Motor neuron (in vitro differentiated cells): Measurements from ENCODE around the gene KCTD10. TPM values are rescaled to one million over a fixed set of nuclear protein-coding genes. Genes with fewer than 3 reads are reported as not detected.

Experiments
- ATAC-seq, 8 experiments: fragments of 200-7000 bp; cut with Tn5 transposase; replicated peaks in 6 of 8; 2 replicates each; pipeline ENCODE4 v1.8.0; 2021; ENCODE audit warnings: mild to moderate bottlenecking in 8 of 8, moderate library complexity in 8 of 8
- H3K27ac ChIP-seq, 2 donors: fragments of 250-450 bp; sonication (Bioruptor Pico); 2 replicates each; pipeline ENCODE4 v1.9.0; 2021; ENCODE audit warnings: antibody characterized with exemption in 2 of 2, mild to moderate bottlenecking in 2 of 2, moderate library complexity in 1 of 2
- H3K4me1 ChIP-seq, 2 donors: fragments of 250-450 bp; sonication (Bioruptor Pico); replicated peaks in 1 of 2; 2 replicates each; pipeline ENCODE4 v1.6.1; 2021; ENCODE audit warnings: antibody characterized with exemption in 2 of 2, mild to moderate bottlenecking in 2 of 2, moderate library complexity in 1 of 2
- H3K4me3 ChIP-seq, 5 donors: fragments of 250-450 bp; sonication (Bioruptor Pico); 2 replicates each; pipeline ENCODE4 v1.9.0; 2021; ENCODE audit warnings: antibody characterized with exemption in 5 of 5, mild to moderate bottlenecking in 5 of 5, moderate library complexity in 4 of 5
- WGBS, 10 experiments: fragments of 450-650 bp; shearing (Covaris generic); methylation state at CpG; one replicate each; pipeline ENCODE4 v1.0.0; 2022; 5-methylcytosine and 5-hydroxymethylcytosine counted together
- in situ Hi-C, 9 experiments: fragments of 400-800 bp; cut with MboI; loops; one replicate each; pipeline ENCODE4 v1.15.0; 2021; ENCODE audit warnings: low sequenced_read_pairs in 9 of 9, low pct_unique_long_range_greater_than_20kb in 2 of 9; ENCODE audit not compliant: unreplicated experiment in 9 of 9
- total RNA-seq, 8 experiments: library from RNA; unstranded; fragments of 300-600 nt; gene quantifications; 2 replicates each; pipeline versions ENCODE4 v1.2.3 to v1.2.4, GENCODE V29; 2022

KCTD10 gene
- 10 to 100 TPM; 21.9 to 53.6 (median 40.2) TPM for total RNA-seq

DNA sequence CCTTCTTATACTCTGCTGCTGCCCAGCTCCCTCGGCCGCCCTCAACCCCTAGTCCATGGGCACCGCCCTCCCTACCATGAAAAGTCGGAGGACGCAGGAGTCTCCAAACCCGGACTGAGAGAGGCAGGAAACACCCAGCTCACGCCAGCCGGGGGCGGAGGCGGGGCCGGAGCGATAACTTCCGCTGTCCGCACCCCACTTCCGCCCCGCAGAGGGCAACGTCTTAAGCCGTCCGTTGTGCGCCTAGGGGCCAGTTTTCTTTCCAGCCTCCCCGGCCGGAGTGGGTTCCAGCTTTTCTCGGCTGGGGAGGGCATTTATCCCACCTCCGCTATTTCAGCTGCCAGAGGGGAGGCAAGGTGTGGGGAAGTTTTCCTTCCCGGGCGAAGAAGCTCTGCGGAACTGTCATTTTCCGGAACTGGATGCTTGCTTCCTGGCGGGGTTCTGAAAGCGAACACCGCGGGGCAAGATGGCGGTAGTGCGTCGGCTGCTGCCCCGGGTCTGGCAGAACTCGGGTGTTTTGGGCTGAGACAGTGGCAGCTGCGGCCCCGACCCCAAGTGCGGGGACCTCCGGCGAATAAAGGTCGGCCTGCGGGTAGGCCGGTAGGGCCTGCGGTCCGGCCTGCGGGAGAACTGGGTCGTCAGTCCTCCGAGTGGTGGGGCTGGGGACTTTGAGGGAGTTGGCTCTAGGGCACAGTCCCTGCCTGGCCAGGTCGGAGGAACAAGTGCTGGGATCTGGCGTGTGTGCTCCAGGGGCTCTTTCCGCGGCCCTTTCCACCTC is at the start of gene KCTD10, which contains the start of gene UBE3B:
KCTD10 (minus strand) TSS at position 116 of the 778 bp plus-strand sequence; CDS start at position 78, 38 bp downstream.
UBE3B (plus strand) TSS at position 450 of the 778 bp plus-strand sequence. CDS start 5,918 bp downstream, outside the sequence.
- Histone ChIP-seq H3K4me1 (peaks cover 10 to 14% of the 10 kb centered on the region in 2 donors), H3K27ac (peak within 1 kb of the TSS; percentile 98), H3K4me3 (peak within 1 kb of the TSS; percentile 62 to 97 (median 93))
- 0 to 14% (median 0%) methylated on average over 1 to 23 of the region's 54 CpGs; no CpG with 5 or more reads in 5 of the 10 experiments for WGBS, 10 experiments
- peak; percentile 91 to 99 (median 98) for ATAC-seq
- in situ Hi-C loops, result loop anchor here in 1 of 9 experiments (10.0 kb wide), 1 partner anchor 53 kb away; no protein-coding TSS in a partner anchor

GRCh38 chr12:109525279-109525585 is 48.1 kb upstream of the KCTD10 start:
- in situ Hi-C loops, result no loop called here
- ATAC-seq, result no peak
- 83 to 100% (median 100%) methylated on average over 1 to 3 of the region's 3 CpGs; no CpG with 5 or more reads in 5 of the 10 experiments for WGBS, 10 experiments
- peaks cover 0 to 9% of the 10 kb centered on the region in 2 donors for H3K4me1 ChIP-seq
- H3K4me3 ChIP-seq, result no peak overlapping the region
- no peak overlapping the region for H3K27ac ChIP-seq

GRCh38 chr12:109524466-109525278 is 47.6 kb upstream of the KCTD10 start:
- no peak for ATAC-seq
- no peak overlapping the region for H3K27ac ChIP-seq
- no peak overlapping the region for H3K4me3 ChIP-seq
- H3K4me1 ChIP-seq, result peaks cover 0 to 4% of the 10 kb centered on the region in 2 donors
- 50 to 100% (median 93%) methylated on average over 2 to 14 of the region's 26 CpGs; no CpG with 5 or more reads in 5 of the 10 experiments for WGBS, 10 experiments
- in situ Hi-C loops, result no loop called here

DNA sequence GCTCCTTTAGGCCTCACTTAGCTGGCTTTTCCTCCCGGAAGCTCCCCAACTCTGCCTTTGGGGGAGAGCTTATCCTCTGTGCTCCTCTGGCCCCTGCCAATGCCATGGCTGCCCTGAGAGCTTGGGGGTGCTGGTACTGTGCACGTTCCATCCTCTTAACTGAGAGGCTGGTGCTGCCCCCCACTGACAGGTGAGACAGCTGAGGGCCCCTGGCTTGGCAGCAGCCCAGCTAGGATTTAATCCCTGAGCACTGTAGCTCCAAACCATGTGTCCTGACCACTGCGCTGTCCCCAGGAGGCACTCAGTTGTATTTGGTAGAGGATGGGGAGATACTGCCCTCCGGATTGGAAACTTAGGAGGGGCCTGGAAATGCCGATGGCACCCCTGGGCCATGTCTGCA is 46.4 kb upstream of the KCTD10 start:
- H3K27ac ChIP-seq, result no peak overlapping the region
- in situ Hi-C loops, result no loop called here
- no peak overlapping the region for H3K4me3 ChIP-seq
- WGBS, 10 experiments, result 75 to 100% (median 90%) methylated on average over 1 to 2 of the region's 5 CpGs; no CpG with 5 or more reads in 5 of the 10 experiments
- H3K4me1 ChIP-seq, result peaks cover 0 to 8% of the 10 kb centered on the region in 2 donors
- ATAC-seq, result no peak

DNA sequence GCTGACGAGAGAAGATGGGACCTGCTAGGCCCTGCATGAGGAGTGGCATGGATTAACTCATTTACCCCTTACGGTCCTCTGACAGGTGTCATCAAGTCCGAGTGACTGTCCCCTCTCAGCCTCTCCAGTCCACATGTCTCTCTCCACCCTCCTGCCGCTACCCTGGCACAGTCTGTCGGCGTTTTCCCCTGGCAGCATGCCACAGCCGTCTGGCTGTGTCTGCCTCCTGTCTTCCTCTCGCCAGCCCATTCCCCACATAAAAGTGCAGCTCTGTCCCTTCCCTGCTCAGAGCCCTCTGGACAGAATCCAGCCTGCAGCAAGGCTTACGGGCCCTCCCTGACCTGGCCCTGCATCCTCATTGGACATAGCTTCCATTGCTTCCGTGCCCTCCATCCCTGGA is 46.0 kb upstream of the KCTD10 start:
- Histone ChIP-seq H3K27ac (no peak overlapping the region), H3K4me1 (peaks cover 0 to 8% of the 10 kb centered on the region in 2 donors)
- in situ Hi-C loops, result no loop called here

DNA sequence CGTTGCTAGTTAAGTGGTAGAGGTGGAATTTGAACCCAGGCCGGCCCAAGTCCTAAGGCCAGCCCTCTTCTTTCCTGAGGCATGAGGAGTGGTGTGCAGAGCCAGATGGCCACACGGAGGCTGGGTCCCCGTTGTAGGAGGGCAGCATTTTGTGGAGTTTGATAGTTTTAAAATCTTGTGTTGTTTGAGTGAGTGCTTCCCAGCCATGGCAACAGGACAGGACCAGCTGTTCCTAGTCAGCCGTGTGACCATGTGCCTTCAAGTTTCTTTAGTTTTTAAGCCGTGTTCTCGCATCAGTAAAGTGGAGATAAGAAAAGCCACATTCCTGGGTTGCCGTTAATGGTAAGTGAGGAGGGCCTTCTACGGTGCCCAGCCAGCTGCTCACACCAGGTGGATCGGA is 44.7 kb upstream of the KCTD10 start:
- no peak overlapping the region for H3K27ac ChIP-seq
- in situ Hi-C loops, result no loop called here
- ATAC-seq, result no peak
- no peak overlapping the region for H3K4me3 ChIP-seq
- WGBS, 10 experiments, result 40 to 100% (median 86%) methylated on average over 1 to 7 of the region's 10 CpGs; no CpG with 5 or more reads in 1 of the 10 experiments
- peaks cover 0 to 8% of the 10 kb centered on the region in 2 donors for H3K4me1 ChIP-seq

More for the DNA sequence above, 46.0 kb upstream of the KCTD10 start:
- no peak overlapping the region for H3K4me3 ChIP-seq
- no peak for ATAC-seq
- 92 to 100% (median 94%) methylated on average over 1 to 3 of the region's 10 CpGs; no CpG with 5 or more reads in 7 of the 10 experiments for WGBS, 10 experiments

GRCh38 chr12:109519787-109520186 is 42.7 kb upstream of the KCTD10 start:
- WGBS, 10 experiments, result 87 to 100% (median 89%) methylated on average over 1 to 3 of the region's 6 CpGs; no CpG with 5 or more reads in 5 of the 10 experiments
- no peak overlapping the region for H3K4me3 ChIP-seq
- in situ Hi-C loops, result no loop called here
- H3K4me1 ChIP-seq, result peaks cover 0 to 8% of the 10 kb centered on the region in 2 donors
- ATAC-seq, result no peak
- no peak overlapping the region for H3K27ac ChIP-seq

DNA sequence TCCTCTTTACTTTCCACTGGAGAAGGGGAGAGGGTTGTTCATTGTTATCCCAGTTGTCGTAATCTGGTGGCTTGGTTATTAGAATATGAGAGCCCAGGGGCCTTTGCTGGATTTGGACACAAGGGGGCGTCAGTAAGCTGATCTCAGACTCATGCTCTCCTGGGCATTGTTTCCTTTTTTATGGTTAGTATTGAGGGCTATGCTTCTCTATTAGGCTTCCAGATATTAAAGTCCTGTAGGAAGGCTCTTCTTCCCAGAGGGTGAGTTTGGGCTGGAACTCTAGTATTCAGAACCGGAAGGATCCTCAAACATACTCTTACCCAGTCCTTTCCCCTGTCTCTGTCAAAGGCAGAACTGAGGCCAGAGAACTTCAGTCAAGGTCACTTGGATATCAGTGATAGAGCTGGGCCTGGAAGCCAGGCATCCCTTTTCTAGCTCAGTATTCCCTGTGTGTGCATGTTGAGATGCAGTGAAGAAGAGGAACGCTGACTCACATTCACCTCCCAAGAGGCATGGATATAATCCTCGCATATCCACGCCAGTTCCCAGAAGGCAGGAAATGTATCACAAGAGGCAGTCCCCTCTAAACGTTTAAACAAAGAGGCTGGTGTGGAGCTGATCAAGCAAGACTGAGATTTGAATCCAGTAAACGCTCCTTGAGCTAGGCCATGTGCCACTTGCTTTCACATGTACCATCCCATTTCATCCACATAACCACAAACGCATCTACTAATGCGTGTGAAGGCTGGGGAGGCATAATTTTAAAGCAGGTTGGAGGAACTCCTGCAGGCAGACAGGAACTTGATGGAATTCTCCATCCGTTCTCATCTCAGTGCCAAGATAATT is 41.9 kb upstream of the KCTD10 start:
- WGBS, 10 experiments, result 0 to 86% (median 31%) methylated on average over 1 to 8 of the region's 11 CpGs
- Histone ChIP-seq H3K4me1 (peaks cover 0 to 8% of the 10 kb centered on the region in 2 donors), H3K27ac (peak overlapping the region in 1 of 2 donors; percentile 13), H3K4me3 (no peak overlapping the region)
- in situ Hi-C loops, result no loop called here
- peak; percentile 83 to 95 (median 92) for ATAC-seq

DNA sequence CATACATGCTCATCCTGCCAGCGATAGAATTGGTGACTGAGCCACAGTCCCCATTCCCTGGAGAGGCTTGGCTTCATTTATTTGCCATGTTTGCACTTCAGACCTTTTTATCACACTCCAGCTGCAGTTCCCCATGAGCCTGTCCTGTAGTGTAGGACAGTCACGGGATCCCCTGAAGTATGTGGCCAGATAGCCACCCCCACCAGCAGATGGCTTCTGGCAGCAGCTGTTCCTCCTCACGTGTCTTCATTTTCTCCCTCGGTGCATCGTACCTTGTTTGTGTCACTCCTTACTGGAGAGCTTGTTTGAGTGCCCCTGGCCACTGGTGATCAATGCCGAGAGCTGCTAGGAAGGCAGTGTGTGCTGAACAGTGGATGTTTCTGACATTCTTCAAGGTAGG is 40.5 kb upstream of the KCTD10 start:
- Histone ChIP-seq H3K4me3 (no peak overlapping the region), H3K27ac (no peak overlapping the region), H3K4me1 (peaks cover 0 to 8% of the 10 kb centered on the region in 2 donors)
- WGBS, 10 experiments, result 66 to 100% (median 75%) methylated on average over 1 to 6 of the region's 6 CpGs; no CpG with 5 or more reads in 4 of the 10 experiments
- in situ Hi-C loops, result no loop called here
- ATAC-seq, result peak in 1 of 8 experiments; percentile 4

- ATAC-seq, result no peak
- in situ Hi-C loops, result no loop called here
- Histone ChIP-seq H3K4me3 (no peak overlapping the region), H3K27ac (no peak overlapping the region), H3K4me1 (peaks cover 0 to 2% of the 10 kb centered on the region in 2 donors)
- WGBS, 10 experiments, result 61 to 100% (median 90%) methylated on average over 1 to 4 of the region's 4 CpGs; no CpG with 5 or more reads in 2 of the 10 experiments
Observed at GRCh38 chr12:109513977-109514376, 36.9 kb upstream of the KCTD10 start.

DNA sequence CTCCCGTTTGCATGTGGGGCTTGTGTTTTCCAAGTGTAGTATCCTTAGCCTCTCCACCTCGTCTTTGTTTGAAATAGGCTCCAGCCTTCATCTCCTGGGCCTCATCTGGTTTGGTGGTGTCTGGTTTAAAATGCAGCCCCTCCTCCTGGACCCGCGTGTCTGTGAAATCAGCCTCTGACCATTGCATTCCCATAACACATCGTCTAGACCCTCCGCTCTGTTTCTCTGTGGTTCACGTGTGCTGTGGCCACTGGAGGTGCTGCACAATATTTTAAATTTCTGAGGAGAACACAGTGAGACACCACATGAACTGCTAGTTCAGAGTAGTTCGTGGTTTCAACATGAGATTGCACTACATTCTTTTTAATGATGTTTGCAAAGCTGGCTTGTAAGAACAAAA is 36.0 kb upstream of the KCTD10 start:
- in situ Hi-C loops, result no loop called here
- no peak overlapping the region for H3K27ac ChIP-seq
- ATAC-seq, result peak in 1 of 8 experiments; percentile 51
- no peak overlapping the region for H3K4me3 ChIP-seq
- no peaks in the 10 kb centered on the region for H3K4me1 ChIP-seq
- 40 to 87% (median 76%) methylated on average over 2 to 8 of the region's 8 CpGs for WGBS, 10 experiments

- Histone ChIP-seq H3K4me3 (no peak overlapping the region), H3K27ac (no peak overlapping the region), H3K4me1 (no peaks in the 10 kb centered on the region)
- 60 to 100% (median 90%) methylated on average over 1 of the region's 1 CpG; no CpG with 5 or more reads in 3 of the 10 experiments for WGBS, 10 experiments
- in situ Hi-C loops, result no loop called here
- ATAC-seq, result peak in 1 of 8 experiments; percentile 44
Observed at GRCh38 chr12:109512608-109513007, 35.5 kb upstream of the KCTD10 start.
